GM19438 (cell line): ENCODE results near the gene SPAG16.

Experiments used
- ATAC-seq: cut with Tn5 transposase; IDR thresholded peaks from one replicate; pipeline ENCODE4 v1.9.1; 2021; ENCODE audit warnings: low read depth; ENCODE audit not compliant: unreplicated experiment

The SPAG16 gene

DNA sequence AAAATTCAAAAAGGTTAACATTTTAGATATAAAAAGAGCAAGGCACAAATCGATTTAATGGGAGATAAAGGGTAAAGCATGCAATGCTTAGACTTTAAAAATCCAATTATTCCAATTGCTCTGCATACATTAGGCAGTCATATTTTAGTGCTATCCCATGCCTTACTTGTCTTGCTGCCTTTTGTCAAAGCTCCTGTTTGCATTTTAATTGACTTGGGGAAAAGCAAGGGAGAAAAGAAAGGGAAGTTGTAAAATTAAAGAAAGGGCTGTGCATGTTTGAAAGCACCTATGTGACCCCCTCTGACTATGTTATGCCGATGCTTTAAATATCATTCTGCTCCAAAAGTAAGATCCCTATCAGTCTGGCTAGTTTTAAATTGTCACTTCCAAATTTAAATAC is 932.9 kb downstream of the SPAG16 start:
- no peak for ATAC-seq

DNA sequence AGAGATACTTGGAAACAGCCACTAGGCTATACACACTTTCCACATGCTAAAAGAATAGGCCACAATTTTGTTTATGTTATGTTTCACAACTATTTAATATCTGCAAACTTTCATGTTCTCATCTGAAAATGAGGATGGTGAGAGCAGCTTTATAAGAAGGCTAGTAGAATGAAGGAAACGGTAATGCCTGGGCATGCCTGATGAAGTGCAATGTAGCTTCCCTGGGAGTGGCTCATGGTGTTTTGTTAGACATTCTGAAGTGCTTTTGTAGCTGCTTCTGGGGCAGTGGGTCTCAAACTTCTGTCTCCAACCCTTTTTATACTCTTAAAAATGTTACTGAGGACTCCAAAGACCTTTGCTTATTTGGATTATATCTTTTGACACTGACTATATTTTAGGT is 933.3 kb downstream of the SPAG16 start:
- no peak for ATAC-seq

DNA sequence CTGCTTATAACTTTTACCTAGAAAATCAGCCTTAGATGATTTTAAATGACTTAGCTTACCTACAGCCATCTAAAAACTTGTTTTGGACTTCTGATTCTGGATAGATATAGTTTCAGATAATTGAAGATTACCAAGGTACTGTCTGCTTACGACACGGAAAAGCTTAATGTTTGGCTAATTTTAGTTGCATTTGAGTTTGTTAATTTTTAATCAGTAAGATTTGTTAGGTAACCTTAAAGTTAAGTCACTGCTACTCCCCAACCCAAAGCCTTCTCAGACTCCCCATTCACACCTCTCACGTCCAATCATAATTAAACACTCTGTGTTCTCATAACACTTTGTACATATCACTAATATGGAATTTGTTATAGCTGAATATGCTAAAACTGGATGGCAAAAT is 936.0 kb downstream of the SPAG16 start:
- ATAC-seq: no peak

DNA sequence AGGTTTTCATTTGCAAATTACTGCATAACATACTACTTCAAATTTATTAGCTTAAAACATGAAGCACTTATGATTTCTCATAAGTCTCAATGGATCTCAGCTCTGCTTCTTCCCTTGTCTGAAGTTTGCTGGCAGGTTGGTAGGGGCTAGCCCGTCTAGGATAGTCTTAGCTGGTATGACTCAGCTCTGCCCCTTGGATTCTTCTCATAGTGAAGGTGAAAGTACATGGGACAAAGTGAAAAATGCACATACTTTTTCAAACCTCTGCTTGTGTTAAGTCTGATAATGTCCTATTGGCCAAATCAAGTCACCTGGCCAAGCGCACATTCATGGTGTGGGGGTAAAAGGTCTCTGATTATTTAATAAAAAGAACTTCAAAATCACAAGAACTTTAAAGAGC is 941.8 kb downstream of the SPAG16 start:
- no peak for ATAC-seq

DNA sequence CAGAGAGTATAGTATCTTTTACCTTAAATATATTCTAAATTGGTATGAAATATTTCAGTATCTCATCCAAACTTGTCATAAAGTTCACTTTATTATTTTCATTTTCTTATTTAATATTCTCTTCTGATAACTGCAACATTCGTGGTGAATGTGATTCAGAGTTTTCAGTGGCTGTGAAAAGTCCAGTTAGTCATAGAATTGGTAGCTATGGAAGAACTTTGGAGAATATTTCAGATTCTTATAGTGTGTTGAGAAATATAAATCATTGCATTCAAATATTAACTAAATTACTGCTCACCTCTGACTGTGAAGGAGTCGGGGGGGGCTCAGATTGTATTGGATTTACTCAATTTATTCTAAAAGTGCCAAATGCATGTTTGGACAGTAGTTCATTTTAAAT is 948.0 kb downstream of the SPAG16 start:
- ATAC-seq: no peak

DNA sequence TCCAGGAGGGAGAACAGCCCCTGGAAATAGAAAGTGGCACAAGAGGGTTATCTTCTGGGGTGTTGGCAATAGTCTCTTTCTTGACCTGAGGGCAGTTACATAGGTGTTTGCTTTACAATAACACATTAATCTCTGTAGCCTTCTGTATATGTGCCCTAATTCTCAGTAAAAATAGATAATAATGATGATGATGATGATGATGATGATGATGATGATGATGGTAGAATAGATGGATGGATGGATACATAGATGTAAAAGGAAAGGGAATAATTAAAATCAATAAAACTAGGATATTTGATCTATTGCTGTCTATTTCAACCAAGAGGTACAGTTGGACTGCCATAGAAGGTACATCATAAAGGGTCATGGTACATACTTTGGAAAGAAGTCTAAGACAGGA is 948.9 kb downstream of the SPAG16 start:
- no peak for ATAC-seq

DNA sequence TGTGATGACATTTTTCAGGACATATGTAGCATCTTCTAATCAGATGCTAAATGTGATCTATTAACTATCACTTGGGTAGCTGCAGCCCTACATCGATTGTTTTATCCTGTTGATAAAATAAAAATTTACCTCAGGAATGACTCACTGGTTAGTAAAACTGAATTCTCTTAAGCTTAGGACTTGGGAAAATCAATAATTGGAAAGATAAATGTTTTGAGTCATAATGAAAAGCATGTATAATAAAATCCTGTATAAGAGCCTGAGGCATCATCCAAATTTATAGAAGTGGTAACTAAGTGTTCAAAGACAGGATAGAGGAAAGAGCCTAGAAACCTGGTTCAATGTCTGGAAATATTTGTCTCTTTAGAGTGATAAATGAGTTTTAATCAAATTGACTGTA is 958.5 kb downstream of the SPAG16 start:
- ATAC-seq: no peak

DNA sequence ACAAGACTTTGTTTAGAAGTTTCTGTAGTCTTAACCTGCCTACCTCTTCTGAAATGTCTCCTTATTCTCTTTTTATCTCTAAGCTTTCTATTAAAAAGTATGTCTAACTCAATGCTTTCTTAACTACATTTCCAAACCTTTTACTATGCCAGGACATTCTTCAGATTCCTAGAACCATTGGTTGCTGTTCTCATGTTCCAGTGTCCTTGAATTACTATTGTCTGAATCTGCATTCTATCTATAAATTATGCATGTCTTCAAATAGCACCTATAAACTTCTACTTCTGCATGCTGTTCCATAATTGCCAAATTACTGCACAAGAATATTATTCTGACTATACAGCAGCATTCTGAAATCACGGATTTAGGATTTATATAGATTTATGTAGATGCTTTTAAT is 960.6 kb downstream of the SPAG16 start:
- ATAC-seq: no peak

DNA sequence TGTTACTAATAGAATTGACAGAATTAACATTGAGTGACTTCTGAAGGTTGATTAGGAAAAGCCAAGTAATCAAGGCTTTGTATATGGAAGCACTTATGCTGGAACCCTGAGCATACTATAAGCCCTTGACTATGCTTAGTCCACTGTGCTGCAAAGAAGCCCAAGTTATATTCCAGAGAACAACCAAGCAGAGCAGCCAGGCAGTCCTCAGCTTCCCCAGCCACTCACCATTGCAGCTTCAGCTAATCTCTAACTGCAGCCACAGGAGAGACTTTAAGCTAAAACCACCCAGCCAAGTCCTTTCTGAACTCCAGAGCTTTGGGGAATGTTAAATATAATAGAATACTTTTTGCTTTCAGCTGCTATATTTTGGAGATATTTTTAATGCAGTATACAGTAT is 962.2 kb downstream of the SPAG16 start:
- ATAC-seq: no peak

- no peak for ATAC-seq
Measured at GRCh38 chr2:214247531-214247930, 963.3 kb downstream of the SPAG16 start.

- ATAC-seq: no peak
Measured at GRCh38 chr2:214255046-214255445, 970.8 kb downstream of the SPAG16 start.

DNA sequence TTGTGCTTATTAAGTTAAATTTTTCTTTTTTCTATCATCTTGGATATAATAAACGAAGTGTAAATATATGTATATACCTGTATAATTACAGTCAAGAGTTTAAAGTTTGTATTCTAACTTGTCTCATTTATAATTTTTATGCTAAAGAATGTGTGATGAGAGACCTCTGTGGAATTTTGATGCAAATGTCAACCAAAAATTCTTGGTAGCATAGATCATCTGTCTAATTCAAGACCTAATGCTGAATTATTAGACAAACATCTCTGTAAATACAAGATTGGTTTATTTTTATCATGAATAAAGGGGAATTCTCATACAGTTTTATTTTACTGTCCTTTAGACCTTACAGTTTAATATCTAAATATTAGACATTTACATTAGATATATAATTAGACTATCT is 977.4 kb downstream of the SPAG16 start:
- ATAC-seq: no peak

- no peak for ATAC-seq
Measured at GRCh38 chr2:214264171-214264570, 979.9 kb downstream of the SPAG16 start.

GRCh38 chr2:214265991-214266489 is 981.8 kb downstream of the SPAG16 start:
- no peak for ATAC-seq

DNA sequence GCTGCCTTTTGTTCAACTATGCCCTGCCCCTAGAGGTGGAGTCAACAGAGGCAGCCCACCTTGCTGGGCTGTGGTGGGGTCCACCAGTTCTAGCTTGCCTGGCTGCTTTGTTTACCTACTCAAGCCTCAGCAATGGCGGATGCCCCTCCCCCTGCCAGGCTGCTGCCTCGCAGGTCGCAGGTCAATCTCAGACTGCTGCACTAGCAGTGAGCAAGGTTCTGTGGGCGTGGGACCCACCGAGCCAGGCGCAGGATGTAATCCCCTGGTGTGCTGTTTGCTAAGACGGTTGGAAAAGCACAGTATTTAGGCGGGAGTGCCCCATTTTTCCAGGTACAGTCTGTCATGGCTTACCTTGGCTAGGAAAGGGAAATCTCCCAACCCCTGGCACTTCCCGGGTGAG is 993.6 kb downstream of the SPAG16 start:
- no peak for ATAC-seq

DNA sequence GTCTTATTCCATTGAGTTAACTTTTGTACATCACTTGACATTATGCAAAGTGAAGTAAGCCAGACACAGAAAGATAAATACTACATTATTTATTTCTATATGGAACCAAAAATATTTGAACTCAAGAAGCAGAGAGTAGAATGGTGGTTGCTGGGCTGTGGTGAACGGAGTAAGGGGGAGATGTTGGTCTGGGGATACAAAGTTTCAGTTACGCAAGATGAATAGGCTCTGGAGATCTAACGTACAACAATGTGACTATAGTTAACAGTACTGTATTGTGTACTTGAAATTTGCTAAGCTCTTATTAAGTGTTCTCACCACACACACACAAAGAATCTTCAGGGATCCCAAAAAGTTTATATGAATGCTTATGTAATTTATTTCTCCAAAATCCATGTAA is 1001.7 kb downstream of the SPAG16 start:
- ATAC-seq: no peak

- ATAC-seq: no peak
Measured at GRCh38 chr2:214293593-214293992, 1009.3 kb downstream of the SPAG16 start.

DNA sequence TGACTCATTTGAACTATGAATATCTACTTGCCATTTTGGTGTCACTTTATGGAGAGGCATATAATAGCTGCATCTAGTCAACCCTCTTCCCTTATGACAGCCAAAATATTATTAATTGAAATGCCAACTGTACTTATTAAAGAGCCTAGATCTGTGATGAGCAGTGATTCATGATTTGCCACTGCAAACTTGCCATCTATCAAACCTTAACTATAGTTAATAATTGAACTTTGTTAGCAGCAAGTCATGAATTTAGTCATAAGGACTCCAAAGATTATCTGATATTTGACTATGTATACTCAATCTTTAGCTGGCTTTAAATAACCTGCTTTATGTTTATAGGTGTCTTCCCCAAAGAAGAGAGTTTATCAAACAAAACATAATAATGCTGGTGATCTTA is 1010.2 kb downstream of the SPAG16 start:
- ATAC-seq: no peak

- ATAC-seq: no peak
Measured at GRCh38 chr2:214297423-214297822, 1013.2 kb downstream of the SPAG16 start.

DNA sequence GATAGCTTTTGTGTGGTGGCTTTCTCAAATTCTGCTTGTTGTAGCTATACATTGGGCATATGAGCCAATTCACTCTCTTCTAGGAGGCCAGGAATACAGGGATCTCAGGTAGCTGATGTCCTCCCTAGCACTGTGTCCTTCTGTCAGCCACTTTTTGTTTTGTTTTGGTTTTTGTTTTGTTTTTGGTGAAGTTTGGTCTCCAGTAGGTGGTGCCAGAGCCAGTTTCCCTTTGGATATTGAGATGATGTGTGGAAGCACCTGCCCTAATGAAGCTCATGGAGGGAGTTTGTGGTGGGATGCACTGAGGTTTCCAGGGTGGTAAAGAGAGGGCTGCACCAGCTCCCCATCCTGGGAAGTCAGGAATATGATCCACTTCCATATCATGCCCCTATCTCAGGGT is 1026.1 kb downstream of the SPAG16 start:
- ATAC-seq: peak; percentile 55

- ATAC-seq: no peak
Measured at GRCh38 chr2:214311031-214311533, 1026.8 kb downstream of the SPAG16 start.

- ATAC-seq: no peak
Measured at GRCh38 chr2:214311931-214312749, 1027.9 kb downstream of the SPAG16 start.
